Natural killer cell (primary cell): Measurements from ENCODE around the gene PHACTR3. TPM values are rescaled to one million over a fixed set of nuclear protein-coding genes. Genes with fewer than 3 reads are reported as not detected.

ENCODE experiments used
- ATAC-seq, 3 donors: fragments of 150-1000 bp in 2 of 3; fragments of 200-7000 bp in 1 of 3; cut with Tn5 transposase; 1 replicate in 1 of 3; 2 replicates in 2 of 3; pipeline ENCODE4 v1.10.0; 2021; ENCODE audit warnings: mild to moderate bottlenecking in 2 of 3, moderate library complexity in 2 of 3
- DNase-seq, 2 donors: peaks; one replicate each; pipeline versions ENCODE4 v3.0.0 to v3.0.0-alpha.2; 2013 to 2021; ENCODE audit warnings: mixed read lengths in 1 of 2
- H3K27ac ChIP-seq: one replicate; pipeline ENCODE4 v1.5.1; 2013; ENCODE audit warnings: mild to moderate bottlenecking, low read length
- H3K27me3 ChIP-seq: one replicate; pipeline ENCODE4 v1.6.1; 2013; ENCODE audit warnings: low read length; ENCODE audit not compliant: control insufficient read depth, insufficient read depth
- H3K36me3 ChIP-seq: one replicate; pipeline ENCODE4 v1.6.1; 2013; ENCODE audit warnings: low read length; ENCODE audit not compliant: control insufficient read depth, insufficient read depth
- H3K4me1 ChIP-seq: one replicate; pipeline ENCODE4 v1.6.1; 2013; ENCODE audit warnings: low read length; ENCODE audit not compliant: control insufficient read depth, insufficient read depth
- H3K4me3 ChIP-seq: one replicate; pipeline ENCODE4 v1.5.1; 2013; ENCODE audit warnings: low read length
- H3K9me3 ChIP-seq: one replicate; pipeline ENCODE4 v1.6.1; 2013; ENCODE audit warnings: low read length; ENCODE audit not compliant: control insufficient read depth, insufficient read depth
- H3K27ac Mint-ChIP-seq, 2 donors: one replicate each; pipeline ENCODE4 v1.8.0; 2022; ENCODE audit warnings: mild to moderate bottlenecking in 2 of 2, mixed read lengths in 2 of 2, moderate library complexity in 1 of 2
- H3K27me3 Mint-ChIP-seq, 2 donors: one replicate each; pipeline ENCODE4 v1.8.0; 2022; ENCODE audit warnings: low read depth in 2 of 2, mixed read lengths in 2 of 2
- H3K36me3 Mint-ChIP-seq: one replicate; pipeline ENCODE4 v1.8.0; 2022; ENCODE audit warnings: mixed read lengths
- H3K4me1 Mint-ChIP-seq, 2 donors: one replicate each; pipeline ENCODE4 v1.8.0; 2022; ENCODE audit warnings: mixed read lengths in 2 of 2
- H3K4me3 Mint-ChIP-seq: one replicate; pipeline ENCODE4 v1.8.0; 2022; ENCODE audit warnings: mild to moderate bottlenecking, moderate library complexity, mixed read lengths
- H3K9me3 Mint-ChIP-seq, 2 donors: one replicate each; pipeline ENCODE4 v1.8.0; 2022; ENCODE audit warnings: mixed read lengths in 2 of 2
- WGBS: methylation state at CpG from one replicate; pipeline ENCODE4 v1.1.7; 2013; ENCODE audit warnings: missing lambda C conversion rate; ENCODE audit not compliant: insufficient coverage; 5-methylcytosine and 5-hydroxymethylcytosine counted together
- intact Hi-C: fragments of 100-400 bp; cut with micrococcal nuclease; formaldehyde crosslinking; loops from one replicate; pipeline ENCODE4 v1.14.2; 2022
- total RNA-seq, 4 donors: library from RNA; stranded (reverse); fragments of 120-200 nt in 1 of 4; gene quantifications; one replicate each; pipeline versions ENCODE4 v1.2.3 to v1.2.4, GENCODE V29; 2013 to 2022
- TF ChIP-seq, protein P1 (sequence below): fragments of 200-600 bp; IDR thresholded peaks from one replicate; pipeline ENCODE4 v1.8.0; 2022; ENCODE audit warnings: antibody characterized with exemption

Gene PHACTR3
- total RNA-seq, 3 donors from 2014 or later (not counting 1 experiment from before 2014, with no cell fraction given), result not detected

DNA sequence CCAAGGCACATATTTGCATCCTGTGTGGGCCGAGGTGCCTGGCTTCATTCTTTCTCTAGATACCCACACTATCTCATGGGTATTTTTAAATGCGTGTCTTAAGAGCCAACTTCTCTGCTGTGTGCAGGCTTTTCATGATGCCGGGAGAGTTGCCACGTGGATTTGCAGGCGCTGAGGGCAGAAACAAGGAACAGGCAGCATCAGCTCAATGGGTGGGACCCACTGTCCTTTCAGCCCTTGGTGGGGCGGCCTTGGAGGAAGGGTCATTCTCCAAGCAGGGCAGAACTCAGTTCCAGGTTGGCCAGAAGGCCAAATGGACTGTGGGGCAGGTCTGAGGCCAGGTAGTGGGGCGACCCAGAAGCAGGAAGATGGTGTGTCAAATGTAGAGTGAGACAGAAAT is 84.7 kb downstream of the PHACTR3 start:
- Histone ChIP-seq H3K27ac (no peak overlapping the region), H3K27me3 (no peaks in the 10 kb centered on the region), H3K4me1 (no peaks in the 10 kb centered on the region), H3K9me3 (no peaks in the 10 kb centered on the region), H3K36me3 (no peaks in the 10 kb centered on the region), H3K4me3 (no peak overlapping the region)
- Mint-ChIP-seq H3K27ac (no peak overlapping the region), H3K36me3 (no peaks in the 10 kb centered on the region), H3K4me1 (no peaks in the 10 kb centered on the region), H3K9me3 (no peaks in the 10 kb centered on the region), H3K27me3 (peaks cover 0 to 13% of the 10 kb centered on the region in 2 donors), H3K4me3 (no peak overlapping the region)
- WGBS, result 78% methylated on average over 7 of the region's 7 CpGs
- intact Hi-C loops, result no loop called here
- DNase-seq (no peak), ATAC-seq (no peak)
- TF ChIP-seq, protein P1, sequence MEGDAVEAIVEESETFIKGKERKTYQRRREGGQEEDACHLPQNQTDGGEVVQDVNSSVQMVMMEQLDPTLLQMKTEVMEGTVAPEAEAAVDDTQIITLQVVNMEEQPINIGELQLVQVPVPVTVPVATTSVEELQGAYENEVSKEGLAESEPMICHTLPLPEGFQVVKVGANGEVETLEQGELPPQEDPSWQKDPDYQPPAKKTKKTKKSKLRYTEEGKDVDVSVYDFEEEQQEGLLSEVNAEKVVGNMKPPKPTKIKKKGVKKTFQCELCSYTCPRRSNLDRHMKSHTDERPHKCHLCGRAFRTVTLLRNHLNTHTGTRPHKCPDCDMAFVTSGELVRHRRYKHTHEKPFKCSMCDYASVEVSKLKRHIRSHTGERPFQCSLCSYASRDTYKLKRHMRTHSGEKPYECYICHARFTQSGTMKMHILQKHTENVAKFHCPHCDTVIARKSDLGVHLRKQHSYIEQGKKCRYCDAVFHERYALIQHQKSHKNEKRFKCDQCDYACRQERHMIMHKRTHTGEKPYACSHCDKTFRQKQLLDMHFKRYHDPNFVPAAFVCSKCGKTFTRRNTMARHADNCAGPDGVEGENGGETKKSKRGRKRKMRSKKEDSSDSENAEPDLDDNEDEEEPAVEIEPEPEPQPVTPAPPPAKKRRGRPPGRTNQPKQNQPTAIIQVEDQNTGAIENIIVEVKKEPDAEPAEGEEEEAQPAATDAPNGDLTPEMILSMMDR, result no peak

DNA sequence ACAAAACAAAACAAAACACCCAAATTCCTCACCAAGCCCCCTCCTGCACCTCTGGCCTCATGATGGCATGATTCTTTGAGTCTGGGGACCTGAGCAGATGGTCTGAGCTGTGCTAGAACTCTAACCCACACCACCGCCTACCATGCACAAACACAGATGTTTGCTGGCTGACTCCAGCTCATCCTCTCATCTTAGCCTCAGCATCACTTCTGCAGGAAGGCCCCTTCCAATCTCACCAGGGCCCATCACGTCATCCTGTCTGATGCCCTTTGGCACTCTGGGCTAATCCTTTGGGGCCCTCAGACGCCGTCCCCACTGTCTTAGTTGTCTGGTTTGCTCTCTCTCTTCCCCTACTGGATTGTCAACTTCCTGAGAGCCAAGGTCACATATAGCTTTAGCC is 85.8 kb downstream of the PHACTR3 start:
- ATAC-seq (no peak), DNase-seq (no peak)
- no peaks in the 10 kb centered on the region for H3K4me1 ChIP-seq
- Mint-ChIP-seq H3K4me3 (no peak overlapping the region), H3K4me1 (no peaks in the 10 kb centered on the region), H3K27me3 (peaks cover 3 to 19% of the 10 kb centered on the region in 2 donors), H3K27ac (no peak overlapping the region), H3K36me3 (no peaks in the 10 kb centered on the region), H3K9me3 (no peaks in the 10 kb centered on the region)
- no peak overlapping the region for H3K27ac ChIP-seq
- TF ChIP-seq, protein P1, result no peak
- H3K36me3 ChIP-seq, result no peaks in the 10 kb centered on the region
- no peaks in the 10 kb centered on the region for H3K9me3 ChIP-seq
- intact Hi-C loops, result no loop called here
- H3K27me3 ChIP-seq, result no peaks in the 10 kb centered on the region
- no peak overlapping the region for H3K4me3 ChIP-seq
- WGBS, result 91% methylated on average over 4 of the region's 4 CpGs

DNA sequence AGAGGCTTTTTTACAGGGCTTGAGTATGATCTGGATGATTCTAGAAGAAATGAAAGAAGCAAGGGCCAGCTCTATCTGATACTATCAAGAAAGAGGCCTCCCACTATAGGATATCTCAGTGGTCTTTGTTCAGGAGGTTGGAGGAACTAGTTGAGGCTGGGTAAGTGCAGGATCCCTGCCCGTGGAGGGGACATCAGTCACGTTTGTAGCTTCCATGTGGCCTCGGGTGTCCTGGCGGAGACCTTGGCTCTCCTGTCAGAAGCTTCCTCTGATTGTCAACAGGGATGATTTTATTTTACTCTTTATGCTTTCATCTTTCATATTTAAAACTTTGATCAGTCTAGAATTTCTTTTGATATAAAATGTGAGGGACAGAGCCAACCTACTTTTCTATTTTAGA is 86.6 kb downstream of the PHACTR3 start:
- Histone ChIP-seq H3K27ac (no peak overlapping the region), H3K36me3 (no peaks in the 10 kb centered on the region), H3K27me3 (no peaks in the 10 kb centered on the region), H3K9me3 (no peaks in the 10 kb centered on the region), H3K4me1 (no peaks in the 10 kb centered on the region), H3K4me3 (no peak overlapping the region)
- no peak overlapping the region for H3K4me3 Mint-ChIP-seq
- H3K36me3 Mint-ChIP-seq, result no peaks in the 10 kb centered on the region
- no peak overlapping the region for H3K27ac Mint-ChIP-seq
- TF ChIP-seq, protein P1, result no peak
- whole genome bisulfite sequencing, result 85% methylated on average over 4 of the region's 4 CpGs
- no peaks in the 10 kb centered on the region for H3K4me1 Mint-ChIP-seq
- DNase-seq (no peak), ATAC-seq (no peak)
- no peaks in the 10 kb centered on the region for H3K9me3 Mint-ChIP-seq
- H3K27me3 Mint-ChIP-seq, result peaks cover 8 to 19% of the 10 kb centered on the region in 2 donors
- intact Hi-C loops, result no loop called here

DNA sequence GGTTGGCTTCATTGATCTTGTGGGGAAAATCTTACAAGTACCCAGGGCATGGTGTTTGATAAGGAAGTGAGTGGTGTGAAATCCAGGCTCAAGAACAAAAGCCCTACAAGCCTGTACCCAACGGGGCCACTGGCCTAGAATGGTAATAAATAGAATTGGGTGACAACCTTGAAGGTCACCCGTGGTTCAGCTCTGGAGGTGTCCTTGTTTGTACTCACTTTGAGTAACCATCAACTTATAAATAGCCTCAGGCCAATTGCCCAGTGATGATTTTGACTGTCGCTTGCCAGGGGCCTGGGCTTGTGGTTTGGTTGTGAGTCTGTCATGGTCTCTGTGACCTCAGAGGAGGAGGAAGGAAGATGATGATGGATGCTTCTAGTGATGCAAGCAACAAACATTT is 87.8 kb downstream of the PHACTR3 start:
- H3K9me3 Mint-ChIP-seq, result no peaks in the 10 kb centered on the region
- WGBS, result 67% methylated on average over 3 of the region's 3 CpGs

More for the DNA sequence above, 87.8 kb downstream of the PHACTR3 start:
- intact Hi-C loops, result no loop called here
- no peak overlapping the region for H3K27ac Mint-ChIP-seq
- Histone ChIP-seq H3K36me3 (no peaks in the 10 kb centered on the region), H3K4me3 (no peak overlapping the region), H3K9me3 (no peaks in the 10 kb centered on the region), H3K4me1 (no peaks in the 10 kb centered on the region), H3K27ac (no peak overlapping the region), H3K27me3 (no peaks in the 10 kb centered on the region)
- H3K4me3 Mint-ChIP-seq, result no peak overlapping the region
- TF ChIP-seq, protein P1, result no peak
- ATAC-seq, result no peak
- no peaks in the 10 kb centered on the region for H3K4me1 Mint-ChIP-seq
- peaks cover 8 to 19% of the 10 kb centered on the region in 2 donors for H3K27me3 Mint-ChIP-seq
- DNase-seq, result no peak
- no peaks in the 10 kb centered on the region for H3K36me3 Mint-ChIP-seq
